Bronchial epithelial cell (primary cell): ENCODE measurements around the gene AOPEP. TPM values are rescaled to one million over a fixed set of nuclear protein-coding genes. Genes with fewer than 3 reads are reported as not detected.

ENCODE experiments used
- DNase-seq: peaks from one replicate; pipeline ENCODE4 v3.0.0-alpha.2; 2010; ENCODE audit warnings: low read depth
- FAIRE-seq: peaks from 2 replicates; lab custom pipeline; 2011; peaks lifted over from hg19 to GRCh38; lab: Jason Lieb, UNC
- H3K27me3 ChIP-seq: 2 replicates; pipeline ENCODE4 v1.5.1; 2011; ENCODE audit warnings: low read length; ENCODE audit not compliant: control insufficient read depth, insufficient read depth
- H3K36me3 ChIP-seq: 2 replicates; pipeline ENCODE4 v1.5.1; 2011; ENCODE audit warnings: low read length; ENCODE audit not compliant: control insufficient read depth, insufficient read depth
- H3K4me3 ChIP-seq: 2 replicates; pipeline ENCODE4 v1.5.1; 2011; ENCODE audit warnings: mild to moderate bottlenecking, low read depth, low read length, control low read depth
- CTCF ChIP-seq: IDR thresholded peaks from 2 replicates; pipeline ENCODE4 v1.5.1; 2011; ENCODE audit warnings: mild to moderate bottlenecking, moderate library complexity, low read length, control low read depth, inconsistent platforms; ENCODE audit not compliant: insufficient read depth, severe bottlenecking
- total RNA-seq: library from RNA; depleted of rRNA; stranded (reverse); fragments of >200 nt; gene quantifications from 2 replicates; pipeline ENCODE4 v1.2.1, GENCODE V29; 2014

Gene AOPEP
- total RNA-seq, 1 donor from 2014 or later = 91.1 TPM

DNA sequence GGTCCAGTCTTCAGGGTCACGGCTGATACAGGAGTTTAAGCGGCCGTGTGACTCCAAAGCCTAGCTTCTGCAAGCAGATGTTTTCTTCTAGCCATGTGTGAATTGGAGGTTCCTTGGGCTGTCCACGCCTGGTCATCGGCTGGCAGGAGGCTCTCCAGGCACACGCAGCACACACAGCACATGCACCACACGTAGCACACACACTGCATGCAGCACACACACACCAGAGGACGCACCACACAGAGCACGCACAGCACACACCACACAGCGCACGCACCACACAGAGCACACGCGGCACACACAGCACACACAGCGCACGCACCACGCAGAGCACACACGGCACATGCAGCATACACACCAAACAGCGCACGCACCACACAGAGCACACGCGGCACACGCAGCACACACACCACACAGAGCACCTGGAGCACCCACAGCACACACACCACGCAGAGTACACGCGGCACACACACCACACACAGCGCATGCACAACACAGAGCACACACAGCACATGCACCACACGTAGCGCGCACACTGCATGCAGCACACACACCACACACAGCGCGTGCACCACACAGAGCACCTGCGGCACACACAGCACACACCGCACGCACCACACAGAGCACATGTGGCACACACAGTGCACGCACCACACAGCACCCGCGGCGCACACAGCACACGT is 356.7 kb downstream of the AOPEP start:
- Histone ChIP-seq H3K36me3 (peaks cover 54% of the 10 kb centered on the region), H3K27me3 (no peaks in the 10 kb centered on the region), H3K4me3 (no peak overlapping the region)
- TF ChIP-seq CTCF = no peak
- peak; percentile 94 for FAIRE-seq
- DNase-seq = no peak

DNA sequence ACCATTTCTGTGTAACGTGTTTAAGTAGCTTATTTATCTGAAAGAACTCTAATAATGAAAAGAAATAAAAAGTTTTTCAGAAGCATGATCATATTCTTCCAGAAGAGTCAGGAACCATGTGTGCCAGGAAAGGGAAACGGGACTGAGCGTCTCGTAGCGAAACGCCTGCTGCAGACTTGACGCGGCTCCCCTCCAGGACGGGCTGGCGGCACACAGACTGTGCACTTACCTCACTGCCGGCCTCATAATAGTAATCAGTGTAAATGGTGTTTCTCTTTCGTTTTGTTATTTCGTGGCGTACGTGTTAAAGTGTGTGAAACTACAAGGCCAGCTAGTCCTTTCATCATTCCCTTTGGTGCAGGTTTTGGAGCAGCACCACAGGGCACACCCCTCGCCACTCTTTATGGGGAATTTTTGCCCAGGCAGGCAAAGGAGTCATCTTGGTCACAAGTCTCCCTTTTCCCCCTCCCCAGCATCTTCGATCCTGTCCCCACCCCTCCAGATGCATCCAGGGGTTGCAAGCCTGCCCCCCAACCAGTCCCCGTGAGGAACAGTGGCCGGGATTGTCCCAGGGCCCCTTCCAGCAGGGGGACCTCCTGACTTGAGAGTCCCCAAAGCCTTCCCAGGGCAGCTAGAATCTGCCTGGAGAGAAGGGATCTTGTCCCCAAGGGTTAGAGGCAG is 357.9 kb downstream of the AOPEP start:
- Histone ChIP-seq H3K36me3 (peaks cover 47% of the 10 kb centered on the region), H3K4me3 (no peak overlapping the region), H3K27me3 (no peaks in the 10 kb centered on the region)
- DNase-seq (no peak), FAIRE-seq (no peak)
- no peak for TF ChIP-seq CTCF

DNA sequence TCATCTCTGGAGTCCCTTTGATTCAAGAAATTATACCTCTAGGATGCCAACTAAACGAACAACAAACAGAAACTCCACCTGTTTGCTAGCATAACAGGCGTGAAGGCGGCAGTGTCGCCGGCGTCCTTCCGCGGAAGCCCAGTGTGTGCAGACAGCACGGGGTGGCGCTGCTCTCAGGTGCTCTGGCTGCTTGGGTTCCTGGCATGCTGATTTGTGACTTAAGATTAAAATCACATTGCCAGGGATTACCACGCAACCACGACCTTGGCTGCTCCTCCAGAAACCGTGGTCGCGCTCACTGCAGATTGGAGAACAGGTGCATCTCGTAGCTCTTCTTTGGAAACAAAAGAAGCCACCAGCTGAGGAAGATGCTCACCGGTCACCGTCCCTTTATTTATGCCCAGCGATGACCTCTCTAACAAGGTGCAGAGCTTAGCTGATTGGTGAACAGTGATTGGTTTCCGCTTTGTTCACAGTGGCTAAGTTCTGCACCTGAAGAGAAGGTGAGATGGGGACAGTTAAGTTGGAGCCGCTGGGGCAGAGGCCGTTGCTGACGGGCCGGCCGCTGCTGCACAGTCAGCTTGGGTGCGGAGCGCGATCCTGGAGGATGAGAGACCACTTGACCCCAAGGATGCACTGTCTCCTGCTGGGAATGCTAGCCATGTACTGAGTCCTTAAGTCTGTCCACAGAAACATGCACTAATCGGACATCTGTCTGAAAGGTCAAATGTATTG is 358.7 kb downstream of the AOPEP start:
- H3K27me3 ChIP-seq = no peaks in the 10 kb centered on the region
- no peak for TF ChIP-seq CTCF
- H3K4me3 ChIP-seq = no peak overlapping the region
- FAIRE-seq (no peak), DNase-seq (no peak)
- H3K36me3 ChIP-seq = peaks cover 43% of the 10 kb centered on the region

DNA sequence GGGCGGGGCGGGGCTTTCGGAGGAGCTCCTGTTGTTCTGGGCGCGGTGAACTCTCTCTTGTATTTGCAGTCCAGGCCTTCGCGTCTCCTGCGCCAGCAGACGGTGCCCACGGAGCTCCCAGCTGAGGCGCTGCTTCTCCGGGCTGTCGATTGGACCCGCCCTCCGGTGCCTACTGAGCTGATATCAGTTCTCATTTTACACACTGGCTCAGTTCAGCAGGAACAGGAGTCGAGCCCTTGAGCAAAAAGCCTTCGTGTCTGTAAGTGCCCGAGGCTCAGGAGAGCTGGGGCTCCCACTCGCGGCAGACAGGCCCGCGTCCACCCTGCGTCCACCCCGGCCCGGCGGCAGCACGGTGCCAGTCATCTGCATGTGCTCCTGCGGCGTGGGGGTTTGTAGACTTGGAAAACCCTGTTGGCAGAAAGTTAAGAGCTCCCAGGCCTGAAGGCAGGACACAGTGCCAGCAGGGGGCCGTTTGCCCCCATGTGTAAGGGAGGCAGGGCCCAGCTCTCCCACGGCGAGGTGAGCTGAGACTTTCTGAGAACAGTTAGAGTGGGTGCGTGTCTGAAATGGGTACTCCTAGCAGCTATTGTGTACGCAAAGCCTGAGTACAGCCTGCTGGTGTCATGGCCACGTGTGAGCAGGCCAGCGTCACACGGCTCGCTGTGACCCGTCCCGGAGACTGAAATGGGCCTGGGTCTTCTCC is 359.5 kb downstream of the AOPEP start:
- Histone ChIP-seq H3K27me3 (no peaks in the 10 kb centered on the region), H3K4me3 (no peak overlapping the region), H3K36me3 (peaks cover 40% of the 10 kb centered on the region)
- FAIRE-seq (no peak), DNase-seq (no peak)
- TF ChIP-seq CTCF = no peak

DNA sequence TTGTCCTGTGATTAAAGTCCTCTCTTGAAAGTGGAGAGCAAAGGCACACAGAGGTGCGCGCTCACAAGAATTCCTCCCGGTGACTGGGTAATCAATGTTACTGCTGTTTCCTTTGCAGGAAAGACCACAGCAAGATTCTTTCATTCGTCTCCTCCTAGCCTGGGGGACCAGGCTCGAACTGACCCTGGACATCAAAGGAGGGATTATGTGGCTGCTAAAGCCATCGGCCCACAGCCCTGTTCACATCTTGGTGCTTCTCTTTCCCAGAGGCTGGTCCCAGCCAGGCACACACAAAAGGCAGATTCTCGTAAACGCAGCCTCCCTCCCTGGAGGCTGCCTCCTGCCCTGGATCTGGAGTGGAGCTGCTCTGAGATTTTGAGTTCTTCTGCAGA is 360.1 kb downstream of the AOPEP start:
- TF ChIP-seq CTCF = no peak
- DNase-seq (no peak), FAIRE-seq (no peak)
- Histone ChIP-seq H3K27me3 (no peaks in the 10 kb centered on the region), H3K4me3 (no peak overlapping the region), H3K36me3 (peaks cover 37% of the 10 kb centered on the region)
